H9 (cell line): ENCODE results near the gene FSIP1. TPM values are rescaled to one million over a fixed set of nuclear protein-coding genes. Genes with fewer than 3 reads are reported as not detected.

Source experiments
- DNase-seq: peaks from one replicate; pipeline ENCODE4 v3.0.0-alpha.2; 2017
- H2AFZ ChIP-seq: one replicate; pipeline ENCODE4 v1.6.1; 2013; ENCODE audit warnings: mild to moderate bottlenecking, low read length, control low read depth, moderate library complexity
- H2AK5ac ChIP-seq: 2 replicates; pipeline ENCODE4 v1.6.1; 2013; ENCODE audit warnings: low read length, control low read depth, mixed read lengths; ENCODE audit not compliant: insufficient read length
- H2BK120ac ChIP-seq: one replicate; pipeline ENCODE4 v1.6.1; 2013; ENCODE audit warnings: low read depth, mild to moderate bottlenecking, low read length, control low read depth, inconsistent platforms; ENCODE audit not compliant: poor library complexity, severe bottlenecking
- H2BK12ac ChIP-seq: 2 replicates; pipeline ENCODE4 v1.6.1; 2013; ENCODE audit warnings: low read length, control low read depth, mixed read lengths, low read depth; ENCODE audit not compliant: insufficient read length
- H2BK15ac ChIP-seq: 2 replicates; pipeline ENCODE4 v1.6.1; 2013; ENCODE audit warnings: low read depth, low read length, control low read depth
- H2BK20ac ChIP-seq: one replicate; pipeline ENCODE4 v1.6.1; 2013; ENCODE audit warnings: low read depth, mild to moderate bottlenecking, low read length, control low read depth, inconsistent platforms; ENCODE audit not compliant: poor library complexity, severe bottlenecking
- H2BK5ac ChIP-seq: 2 replicates; pipeline ENCODE4 v1.6.1; 2013; ENCODE audit warnings: low read length, control low read depth, mixed read lengths; ENCODE audit not compliant: insufficient read length
- H3K14ac ChIP-seq: 2 replicates; pipeline ENCODE4 v1.6.1; 2013; ENCODE audit warnings: low read length, control low read depth; ENCODE audit not compliant: insufficient read depth
- H3K18ac ChIP-seq: 2 replicates; pipeline ENCODE4 v1.6.1; 2013; ENCODE audit warnings: low read depth, mild to moderate bottlenecking, mixed read lengths, low read length, control low read depth; ENCODE audit not compliant: insufficient read length
- H3K23ac ChIP-seq: 2 replicates; pipeline ENCODE4 v1.6.1; 2013; ENCODE audit warnings: low read length, control low read depth, mixed read lengths, low read depth; ENCODE audit not compliant: insufficient read length
- H3K23me2 ChIP-seq: 2 replicates; pipeline ENCODE4 v1.6.1; 2013; ENCODE audit warnings: low read depth, mild to moderate bottlenecking, mixed read lengths, low read length, control low read depth; ENCODE audit not compliant: insufficient read length, poor library complexity, severe bottlenecking
- H3K27ac ChIP-seq: 2 replicates; pipeline ENCODE4 v1.5.1; 2013; ENCODE audit warnings: low read length, control low read depth, mixed read lengths, low read depth; ENCODE audit not compliant: insufficient read length
- H3K27me3 ChIP-seq: 2 replicates; pipeline ENCODE4 v1.6.1; 2013; ENCODE audit warnings: low read length, control low read depth, inconsistent platforms; ENCODE audit not compliant: insufficient read depth
- H3K4ac ChIP-seq: 2 replicates; pipeline ENCODE4 v1.6.1; 2013; ENCODE audit warnings: low read depth, mild to moderate bottlenecking, control low read depth, inconsistent platforms, low read length, moderate library complexity
- H3K4me1 ChIP-seq: 2 replicates; pipeline ENCODE4 v1.6.1; 2013; ENCODE audit warnings: low read length, control low read depth, inconsistent platforms; ENCODE audit not compliant: insufficient read depth
- H3K4me2 ChIP-seq: 2 replicates; pipeline ENCODE4 v1.6.1; 2013; ENCODE audit warnings: low read length, control low read depth, mixed read lengths; ENCODE audit not compliant: insufficient read length, insufficient read depth
- H3K56ac ChIP-seq: 2 replicates; pipeline ENCODE4 v1.6.1; 2013; ENCODE audit warnings: low read depth, mild to moderate bottlenecking, mixed read lengths, low read length, control low read depth; ENCODE audit not compliant: insufficient read length
- H3K79me1 ChIP-seq: 2 replicates; pipeline ENCODE4 v1.6.1; 2013; ENCODE audit warnings: low read depth, mild to moderate bottlenecking, moderate library complexity, low read length, control low read depth, inconsistent platforms; ENCODE audit not compliant: insufficient read depth, poor library complexity, severe bottlenecking
- H3K79me2 ChIP-seq: 2 replicates; pipeline ENCODE4 v1.6.1; 2013; ENCODE audit warnings: low read length, control low read depth, inconsistent platforms; ENCODE audit not compliant: insufficient read depth
- H3K9ac ChIP-seq: 2 replicates; pipeline ENCODE4 v1.6.1; 2013; ENCODE audit warnings: low read length, control low read depth, mixed read lengths; ENCODE audit not compliant: insufficient read length; ENCODE audit errors: extremely low read depth
- H3K9me3 ChIP-seq: one replicate; pipeline ENCODE4 v1.6.1; 2013; ENCODE audit warnings: low read depth, low read length, inconsistent platforms; ENCODE audit not compliant: control insufficient read depth
- H3T11ph ChIP-seq: one replicate; pipeline ENCODE4 v1.6.1; 2013; ENCODE audit warnings: mild to moderate bottlenecking, low read length, control low read depth, inconsistent platforms
- H4K20me1 ChIP-seq: one replicate; pipeline ENCODE4 v1.6.1; 2013; ENCODE audit not compliant: control insufficient read depth, insufficient read length, insufficient read depth
- H4K5ac ChIP-seq: 2 replicates; pipeline ENCODE4 v1.6.1; 2013; ENCODE audit warnings: low read depth, mild to moderate bottlenecking, mixed read lengths, low read length, control low read depth; ENCODE audit not compliant: insufficient read length
- H4K8ac ChIP-seq: replicated peaks from 2 replicates; pipeline ENCODE4 v1.6.1; 2013; ENCODE audit warnings: low read length, control low read depth, mixed read lengths, low read depth; ENCODE audit not compliant: insufficient read length
- H4K91ac ChIP-seq: 2 replicates; pipeline ENCODE4 v1.6.1; 2013; ENCODE audit warnings: low read depth, mild to moderate bottlenecking, moderate library complexity, mixed read lengths, low read length, control low read depth; ENCODE audit not compliant: insufficient read length
- H3K27ac Mint-ChIP-seq, 3 experiments: 2 replicates in 2 of 3; 3 replicates in 1 of 3; pipeline ENCODE4 v1.8.0; 2020 to 2021; ENCODE audit warnings: mixed read lengths in 3 of 3, mild to moderate bottlenecking in 1 of 3, moderate library complexity in 1 of 3
- H3K27me3 Mint-ChIP-seq: 2 replicates; pipeline ENCODE4 v1.8.0; 2021; ENCODE audit warnings: low read depth, mild to moderate bottlenecking, moderate library complexity, mixed read lengths
- H3K36me3 Mint-ChIP-seq, 3 experiments: 2 replicates in 2 of 3; 3 replicates in 1 of 3; pipeline ENCODE4 v1.8.0; 2020 to 2021; ENCODE audit warnings: low read depth in 3 of 3, mixed read lengths in 3 of 3; ENCODE audit not compliant: insufficient read depth in 1 of 3
- H3K4me1 Mint-ChIP-seq, 2 experiments: 2 replicates each; pipeline ENCODE4 v1.8.0; 2020; ENCODE audit warnings: mixed read lengths in 2 of 2
- H3K4me3 Mint-ChIP-seq, 2 experiments: 2 replicates in 1 of 2; 3 replicates in 1 of 2; pipeline ENCODE4 v1.8.0; 2020 to 2021; ENCODE audit warnings: mild to moderate bottlenecking in 2 of 2, mixed read lengths in 2 of 2, moderate library complexity in 1 of 2
- H3K9me3 Mint-ChIP-seq, 2 experiments: 2 replicates in 1 of 2; 3 replicates in 1 of 2; pipeline ENCODE4 v1.8.0; 2020; ENCODE audit warnings: mild to moderate bottlenecking in 2 of 2, mixed read lengths in 2 of 2, moderate library complexity in 1 of 2
- CTCF ChIP-seq: fragments of 200-600 bp; sonication (generic); conservative IDR thresholded peaks from 3 replicates; pipeline ENCODE4 v1.8.0; 2021; ENCODE audit warnings: antibody characterized with exemption, mild to moderate bottlenecking
- WGBS: extraction: QIAGEN DNeasy Blood & Tissue Kit; methylation state at CpG from one replicate; pipeline ENCODE4 v1.1.7; 2013; ENCODE audit warnings: missing lambda C conversion rate, low lambda C conversion rate, mixed read lengths; ENCODE audit not compliant: insufficient read length; ENCODE audit errors: extremely low coverage; 5-methylcytosine and 5-hydroxymethylcytosine counted together
- total RNA-seq: library from RNA; stranded (reverse); gene quantifications from 2 replicates; pipeline ENCODE4 v1.2.1, GENCODE V29; 2021

FSIP1 gene
- total RNA-seq, 1 experiment from 2014 or later = 0.96 TPM

GRCh38 chr15:39649757-39650156 is 132.9 kb downstream of the FSIP1 start:
- Mint-ChIP-seq H3K36me3 (no peaks in the 10 kb centered on the region), H3K4me1 (peaks cover 3 to 6% of the 10 kb centered on the region in 2 experiments), H3K27me3 (no peaks in the 10 kb centered on the region; the same call in 1 of the 2 replicates), H3K9me3 (no peaks in the 10 kb centered on the region), H3K4me3 (no peak overlapping the region), H3K27ac (no peak overlapping the region)
- Histone ChIP-seq H3K9ac (no peak overlapping the region), H4K20me1 (no peaks in the 10 kb centered on the region), H3K4me1 (no peaks in the 10 kb centered on the region), H3K23me2 (no peaks in the 10 kb centered on the region), H2AK5ac (no peak overlapping the region), H4K91ac (no peak overlapping the region), H2BK12ac (no peak overlapping the region), H2BK15ac (no peak overlapping the region), H3K56ac (no peak overlapping the region), H3K27me3 (no peaks in the 10 kb centered on the region), H3K27ac (no peak overlapping the region), H4K5ac (no peak overlapping the region), H3K14ac (no peak overlapping the region), H2BK20ac (no peak overlapping the region), H2BK5ac (no peak overlapping the region), H3K23ac (no peak overlapping the region), H3K79me2 (no peaks in the 10 kb centered on the region), H3K9me3 (no peaks in the 10 kb centered on the region), H3T11ph (no peak overlapping the region), H4K8ac (no peak overlapping the region), H3K79me1 (no peaks in the 10 kb centered on the region), H2BK120ac (no peak overlapping the region), H3K4me2 (no peak overlapping the region), H2AFZ (no peak overlapping the region), H3K4ac (no peak overlapping the region), H3K18ac (no peak overlapping the region)
- 100% methylated on average over 2 of the region's 6 CpGs for WGBS
- TF ChIP-seq CTCF = no peak
- DNase-seq = no peak
